ENCODE data around the gene CXorf66. TPM values are rescaled to one million over a fixed set of nuclear protein-coding genes. Genes with fewer than 3 reads are reported as not detected.

The CXorf66 gene
- total RNA-seq, 1 experiment from 2014 or later, result not detected

GRCh38 chrX:139969286-139969685 is 4.0 kb upstream of the CXorf66 start:
- no TSS peak for BruUV-seq (replicated peaks)
- Mint-ChIP-seq H3K27ac (ENCODE audit: unreplicated experiment) (no peak overlapping the region), H3K4me3 (ENCODE audit: unreplicated experiment) (no peak overlapping the region), H3K36me3 (ENCODE audit: insufficient read depth, unreplicated experiment) (no peaks in the 10 kb centered on the region), H3K4me1 (ENCODE audit: low read depth, unreplicated experiment) (no peaks in the 10 kb centered on the region), H3K27me3 (ENCODE audit: insufficient read depth, unreplicated experiment) (peaks cover 3% of the 10 kb centered on the region), H3K9me3 (ENCODE audit: unreplicated experiment) (no peaks in the 10 kb centered on the region)
- Histone ChIP-seq H3K36me3 (ENCODE audit: control insufficient read depth, insufficient read depth, low read length) (no peaks in the 10 kb centered on the region), H3K9me3 (no peaks in the 10 kb centered on the region), H3K4me1 (no peaks in the 10 kb centered on the region), H3K4me3 (ENCODE audit: low read depth, low read length) (no peak overlapping the region), H3K27me3 (replicated peaks; ENCODE audit: control insufficient read depth, insufficient read depth, low read length) (no peaks in the 10 kb centered on the region)
- ChIA-PET POLR2A (no interaction called here), CTCF (no interaction called here)
- intact Hi-C loops (cut with micrococcal nuclease; ENCODE audit: unreplicated experiment), result no loop called here
- no peak for TF ChIP-seq CTCF (IDR thresholded peaks at IDR 0.05; ENCODE audit: insufficient read depth in 1 of 2, low read depth in 1 of 2, low read length in 1 of 2, severe bottlenecking in 1 of 2, unreplicated experiment in 1 of 2)
- DNase-seq, result no peak

- Mint-ChIP-seq H3K27me3 (ENCODE audit: insufficient read depth, unreplicated experiment) (peaks cover 3% of the 10 kb centered on the region), H3K9me3 (ENCODE audit: unreplicated experiment) (no peaks in the 10 kb centered on the region), H3K4me3 (ENCODE audit: unreplicated experiment) (no peak overlapping the region), H3K27ac (ENCODE audit: unreplicated experiment) (no peak overlapping the region), H3K36me3 (ENCODE audit: insufficient read depth, unreplicated experiment) (no peaks in the 10 kb centered on the region), H3K4me1 (ENCODE audit: low read depth, unreplicated experiment) (no peaks in the 10 kb centered on the region)
- no peaks in the 10 kb centered on the region for H3K4me1 ChIP-seq
- TF ChIP-seq CTCF (IDR thresholded peaks at IDR 0.05; ENCODE audit: insufficient read depth in 1 of 2, low read depth in 1 of 2, low read length in 1 of 2, severe bottlenecking in 1 of 2, unreplicated experiment in 1 of 2), result no peak
- DNase-seq, result no peak
- ChIA-PET CTCF (no interaction called here), POLR2A (no interaction called here)
- no peaks in the 10 kb centered on the region for H3K9me3 ChIP-seq
- H3K27me3 ChIP-seq (replicated peaks; ENCODE audit: control insufficient read depth, insufficient read depth, low read length), result no peaks in the 10 kb centered on the region
- BruUV-seq (replicated peaks), result no TSS peak
- H3K4me3 ChIP-seq (ENCODE audit: low read depth, low read length), result no peak overlapping the region
- intact Hi-C loops (cut with micrococcal nuclease; ENCODE audit: unreplicated experiment), result no loop called here
- H3K36me3 ChIP-seq (ENCODE audit: control insufficient read depth, insufficient read depth, low read length), result no peaks in the 10 kb centered on the region
Observed at GRCh38 chrX:139967750-139968149, 2.4 kb upstream of the CXorf66 start.

- no peak overlapping the region for H3K4me3 ChIP-seq (ENCODE audit: low read depth, low read length)
- intact Hi-C loops (cut with micrococcal nuclease; ENCODE audit: unreplicated experiment), result no loop called here
- no peaks in the 10 kb centered on the region for H3K4me1 Mint-ChIP-seq (ENCODE audit: low read depth, unreplicated experiment)
- no peaks in the 10 kb centered on the region for H3K36me3 ChIP-seq (ENCODE audit: control insufficient read depth, insufficient read depth, low read length)
- no peaks in the 10 kb centered on the region for H3K9me3 Mint-ChIP-seq (ENCODE audit: unreplicated experiment)
- H3K27me3 ChIP-seq (replicated peaks; ENCODE audit: control insufficient read depth, insufficient read depth, low read length), result no peaks in the 10 kb centered on the region
- no peak for DNase-seq
- ChIA-PET CTCF (no interaction called here), POLR2A (no interaction called here)
- no peaks in the 10 kb centered on the region for H3K36me3 Mint-ChIP-seq (ENCODE audit: insufficient read depth, unreplicated experiment)
- H3K27me3 Mint-ChIP-seq (ENCODE audit: insufficient read depth, unreplicated experiment), result peaks cover 3% of the 10 kb centered on the region
- no peak overlapping the region for H3K4me3 Mint-ChIP-seq (ENCODE audit: unreplicated experiment)
- BruUV-seq (replicated peaks), result no TSS peak
- TF ChIP-seq CTCF (IDR thresholded peaks at IDR 0.05; ENCODE audit: insufficient read depth in 1 of 2, low read depth in 1 of 2, low read length in 1 of 2, severe bottlenecking in 1 of 2, unreplicated experiment in 1 of 2), result peak in 1 of 2 experiments; percentile 8
- H3K9me3 ChIP-seq, result no peaks in the 10 kb centered on the region
- H3K4me1 ChIP-seq, result no peaks in the 10 kb centered on the region
- no peak overlapping the region for H3K27ac Mint-ChIP-seq (ENCODE audit: unreplicated experiment)
Observed at GRCh38 chrX:139967300-139967699, 2.0 kb upstream of the CXorf66 start.

All from Caco-2 (cell line).